Lung microvascular endothelial cell (primary cell): ENCODE measurements around the gene SCO2. TPM values are rescaled to one million over a fixed set of nuclear protein-coding genes. Genes with fewer than 3 reads are reported as not detected.
A peak's percentile ranks its signal among the peaks of the same experiment; 100 is the strongest.

Source experiments
- DNase-seq, 2 donors: peaks; one replicate each; pipeline versions ENCODE4 v3.0.0 to v3.0.0-alpha.2; 2010; ENCODE audit warnings: low read depth in 2 of 2
- total RNA-seq: library from RNA; depleted of rRNA; stranded (reverse); fragments of >200 nt; gene quantifications from 2 replicates; pipeline ENCODE4 v1.2.1, GENCODE V29; 2014

Gene SCO2, protein sequence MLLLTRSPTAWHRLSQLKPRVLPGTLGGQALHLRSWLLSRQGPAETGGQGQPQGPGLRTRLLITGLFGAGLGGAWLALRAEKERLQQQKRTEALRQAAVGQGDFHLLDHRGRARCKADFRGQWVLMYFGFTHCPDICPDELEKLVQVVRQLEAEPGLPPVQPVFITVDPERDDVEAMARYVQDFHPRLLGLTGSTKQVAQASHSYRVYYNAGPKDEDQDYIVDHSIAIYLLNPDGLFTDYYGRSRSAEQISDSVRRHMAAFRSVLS
- 1.3 and 2.4 TPM in 2 replicates for total RNA-seq

DNA sequence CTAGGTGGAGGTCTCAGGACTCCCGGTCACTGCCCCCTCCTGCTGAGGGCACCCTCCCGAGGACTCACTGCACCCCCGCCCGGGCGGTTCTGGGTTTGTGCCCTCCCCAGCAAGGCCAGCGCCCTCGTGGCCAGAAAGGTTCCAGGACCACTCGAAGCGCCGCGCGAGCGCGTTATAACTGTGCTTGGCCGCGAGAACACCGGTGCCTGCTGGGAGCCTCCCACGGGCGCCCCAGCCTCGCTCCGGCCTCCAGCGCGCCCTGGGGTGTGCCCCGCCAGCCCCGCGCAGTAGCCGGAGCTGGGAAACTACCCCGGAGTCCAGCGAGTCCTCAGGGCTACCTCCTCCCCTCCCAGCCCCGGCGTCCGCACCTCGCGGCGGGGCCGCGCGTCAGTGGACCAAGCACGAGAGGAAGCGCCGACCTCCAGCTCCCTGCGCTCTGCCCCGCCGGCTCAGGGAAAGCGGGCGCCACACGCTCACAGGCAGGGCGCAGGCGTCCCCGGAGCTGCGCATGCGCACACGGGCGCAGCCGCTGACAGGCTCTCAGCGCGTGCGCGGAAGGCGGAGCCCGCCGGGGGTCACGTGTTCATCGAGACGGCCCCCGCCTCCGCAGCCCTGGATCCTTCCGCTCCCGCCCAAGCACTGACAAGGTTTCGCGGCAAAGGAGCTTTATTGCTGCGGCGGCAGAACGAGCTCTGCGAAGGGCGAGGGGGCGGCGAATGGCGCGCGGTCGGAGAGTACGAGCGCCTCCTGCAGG is at the start of gene SCO2:
SCO2 (minus strand) TSS at position 495 of the 754 bp plus-strand sequence. CDS start 1,187 bp downstream, outside the sequence.
- DNase-seq, result peak; percentile 98 to 99

DNA sequence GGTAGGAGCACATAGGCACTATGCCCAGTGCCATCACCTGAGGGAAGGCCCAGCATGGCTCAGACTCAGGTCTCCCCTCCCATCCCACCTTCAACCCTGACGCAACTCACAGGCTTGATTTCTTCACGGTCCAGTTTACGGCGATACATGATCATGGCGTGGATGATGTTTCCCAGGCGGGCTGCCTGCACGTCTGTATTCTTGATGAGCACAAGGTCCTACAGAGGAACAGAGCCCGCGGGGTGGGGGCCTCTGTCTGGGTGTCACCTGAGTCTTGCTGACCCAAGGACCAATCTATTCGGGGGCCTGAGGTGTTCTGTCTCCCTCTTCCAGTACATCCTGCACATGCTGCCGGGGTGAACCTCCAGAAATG is 49.0 kb upstream of the SCO2 start:
- DNase-seq, result no peak

DNA sequence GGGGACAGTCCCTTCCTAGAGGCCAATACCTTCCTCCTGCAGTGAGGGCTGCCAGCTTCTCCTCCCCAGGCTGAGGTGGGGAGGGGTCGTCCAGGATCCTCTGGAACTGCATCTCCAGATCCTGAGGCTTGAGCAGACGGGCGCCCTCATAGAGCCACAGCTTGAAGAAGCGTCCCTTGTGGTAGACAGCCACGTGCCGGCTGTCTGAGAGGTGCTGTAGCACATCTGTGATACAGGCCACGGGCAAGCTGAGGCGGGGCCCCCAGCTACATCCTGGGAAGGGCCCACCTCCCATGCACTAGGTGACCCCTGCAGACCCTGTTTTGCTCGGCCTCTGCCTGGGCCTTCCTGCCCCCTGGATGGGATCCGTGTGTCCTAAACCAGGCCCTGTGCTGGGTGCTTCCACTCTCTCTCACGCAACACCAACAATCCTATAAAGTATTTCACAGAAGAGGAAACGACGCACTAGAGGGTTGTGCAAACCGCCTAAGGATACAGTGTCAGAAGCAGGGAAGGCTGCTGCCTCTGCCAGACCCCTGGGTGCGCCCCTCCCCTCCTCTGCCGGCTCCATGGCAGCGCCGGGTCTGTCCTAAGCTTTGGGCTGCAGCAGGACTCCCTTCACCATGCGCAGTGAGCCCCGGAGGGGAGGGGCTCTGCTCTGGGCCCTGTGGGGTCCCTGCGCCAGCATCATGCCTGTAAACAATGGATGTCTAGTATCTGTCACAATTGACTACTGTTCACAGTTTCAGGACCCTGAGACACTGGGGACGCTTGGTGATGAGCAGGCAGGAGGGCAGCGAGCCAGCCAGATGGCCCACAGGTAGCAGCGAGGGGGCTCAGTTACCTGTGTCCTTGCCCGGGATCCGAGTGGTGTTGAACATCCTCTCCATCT is 48.3 kb upstream of the SCO2 start:
- DNase-seq, result no peak

DNA sequence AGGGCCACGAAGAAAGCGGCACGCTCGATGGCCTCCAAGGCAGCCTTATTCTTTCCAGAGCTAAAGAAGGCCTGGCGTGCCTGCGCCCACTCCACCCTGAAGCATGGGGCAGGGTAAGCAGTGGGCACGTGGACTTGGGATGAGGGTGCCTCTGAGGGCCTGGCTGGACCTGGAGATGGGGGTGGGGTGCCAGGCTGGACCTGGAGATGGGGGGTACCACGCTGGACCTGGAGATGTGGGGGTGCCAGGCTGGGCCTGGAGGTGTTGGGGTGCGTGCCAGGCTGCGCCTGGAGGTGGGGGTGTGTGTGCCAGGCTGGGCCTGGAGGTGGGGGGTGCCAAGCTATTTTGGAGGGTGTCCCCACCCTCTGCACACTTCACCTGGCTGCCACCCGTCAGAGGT is 47.6 kb upstream of the SCO2 start:
- DNase-seq, result no peak

DNA sequence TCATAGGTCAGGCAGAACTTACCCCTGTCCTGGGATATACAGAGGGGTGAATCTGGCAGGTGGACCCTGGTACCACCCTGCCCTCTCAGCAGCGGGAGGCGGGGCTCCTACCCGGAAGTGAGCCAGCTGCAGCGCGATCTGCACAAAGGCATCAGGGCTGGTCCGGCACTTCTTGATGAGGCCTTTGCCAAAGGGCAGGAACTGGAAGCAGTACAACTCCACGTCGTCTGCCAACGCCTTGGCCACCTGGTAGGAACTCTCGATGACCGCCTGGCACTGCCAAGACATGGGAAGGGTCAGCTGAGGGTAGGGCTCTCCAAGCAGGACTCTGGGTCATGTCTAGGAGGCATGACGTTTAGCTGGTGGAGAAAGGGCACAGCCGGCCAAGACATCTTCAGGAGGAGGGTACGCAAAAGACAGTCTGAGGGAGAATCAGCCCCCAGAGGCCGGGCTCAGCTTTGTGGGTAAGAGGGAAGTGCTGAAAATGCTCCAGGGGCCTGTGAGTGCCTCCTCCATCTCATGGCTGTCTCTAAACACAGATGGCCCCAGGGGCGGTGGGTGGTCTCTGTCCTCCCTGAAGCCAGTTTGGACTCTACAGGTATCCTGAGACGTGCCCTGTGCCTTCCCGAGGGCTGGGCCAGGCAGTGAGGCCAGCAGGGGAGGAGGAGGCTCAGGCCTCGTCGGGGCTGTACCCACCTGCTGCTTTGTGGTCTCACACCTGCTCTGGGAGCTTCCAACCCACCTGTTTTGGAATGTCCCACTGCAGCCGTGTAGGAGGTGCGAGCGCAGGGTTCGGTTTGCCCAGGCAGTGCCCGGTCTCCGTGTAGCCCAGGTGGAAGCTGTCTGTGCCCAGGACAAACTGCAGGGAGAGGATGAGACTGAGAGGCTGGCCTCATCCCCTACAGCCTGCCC is 46.1 kb upstream of the SCO2 start:
- no peak for DNase-seq

DNA sequence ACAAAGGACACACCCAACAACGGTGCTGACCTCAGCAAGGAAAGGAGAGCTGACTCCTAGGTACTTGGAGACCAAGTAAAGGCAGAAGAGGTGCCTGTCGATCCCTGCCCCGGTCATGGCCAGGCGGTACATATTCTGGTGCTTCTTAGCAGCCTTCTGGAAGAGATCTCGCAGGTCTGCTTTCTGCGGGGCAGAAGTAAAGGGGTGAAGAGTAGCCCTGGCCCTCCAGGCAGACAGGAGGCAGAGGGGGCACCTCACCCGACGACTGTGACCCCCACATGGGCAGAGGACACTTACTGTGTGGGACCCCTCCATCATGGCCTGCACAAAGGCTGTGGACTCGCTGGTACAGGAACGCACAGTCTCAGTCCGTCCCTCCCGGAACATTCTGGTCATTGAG is 45.5 kb upstream of the SCO2 start:
- no peak for DNase-seq

DNA sequence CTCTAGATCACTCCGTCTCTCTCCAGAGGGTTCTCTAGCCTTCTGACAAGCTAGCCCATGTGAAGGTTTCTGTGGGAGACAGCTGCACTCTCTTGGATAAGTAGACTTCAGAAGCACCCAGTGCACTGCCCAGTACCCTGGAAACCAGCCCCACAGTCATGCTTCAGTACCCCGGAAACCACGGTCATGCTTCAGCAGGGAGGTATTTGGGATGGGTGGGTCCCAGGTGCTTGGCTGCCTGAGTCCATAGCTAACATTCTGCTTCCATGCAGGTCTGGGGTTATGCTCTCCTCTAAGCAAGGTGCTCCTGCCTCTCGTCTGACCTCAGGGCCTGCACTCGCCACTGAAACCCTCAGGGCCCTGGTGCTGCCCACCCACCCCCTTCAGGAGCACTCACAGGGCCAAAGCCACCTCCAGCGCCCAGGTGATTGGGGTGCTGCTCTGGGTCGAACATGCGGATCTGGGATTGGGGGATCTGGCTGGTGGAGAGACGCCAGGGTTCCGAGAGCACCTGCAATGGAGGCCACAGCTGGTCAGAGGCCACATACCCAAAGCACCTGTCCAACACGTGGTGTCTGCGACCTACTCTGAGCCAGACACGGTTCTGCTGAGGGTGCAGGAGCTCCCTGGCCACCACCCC is 44.6 kb upstream of the SCO2 start:
- DNase-seq, result no peak

DNA sequence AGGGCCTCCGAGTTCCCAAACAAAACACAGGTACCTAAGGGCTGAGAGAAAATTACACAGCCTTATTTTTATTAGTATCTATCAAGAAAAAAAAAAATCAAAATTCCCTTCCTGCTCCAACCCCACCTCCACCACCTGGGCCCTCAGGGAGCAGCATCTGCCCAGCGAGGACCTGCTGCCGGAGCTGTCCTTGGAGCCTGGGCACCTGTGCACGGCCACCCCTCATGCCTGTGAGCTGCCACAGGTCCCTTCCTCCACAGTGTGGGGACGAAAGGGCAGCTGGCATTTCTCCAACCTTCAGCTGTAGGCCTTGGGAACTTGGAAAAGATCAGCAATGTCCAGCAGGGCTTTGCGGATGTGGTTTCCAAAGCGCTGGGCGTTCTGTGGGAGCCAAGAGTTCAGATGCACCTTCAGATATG is 43.7 kb upstream of the SCO2 start:
- DNase-seq, result no peak

DNA sequence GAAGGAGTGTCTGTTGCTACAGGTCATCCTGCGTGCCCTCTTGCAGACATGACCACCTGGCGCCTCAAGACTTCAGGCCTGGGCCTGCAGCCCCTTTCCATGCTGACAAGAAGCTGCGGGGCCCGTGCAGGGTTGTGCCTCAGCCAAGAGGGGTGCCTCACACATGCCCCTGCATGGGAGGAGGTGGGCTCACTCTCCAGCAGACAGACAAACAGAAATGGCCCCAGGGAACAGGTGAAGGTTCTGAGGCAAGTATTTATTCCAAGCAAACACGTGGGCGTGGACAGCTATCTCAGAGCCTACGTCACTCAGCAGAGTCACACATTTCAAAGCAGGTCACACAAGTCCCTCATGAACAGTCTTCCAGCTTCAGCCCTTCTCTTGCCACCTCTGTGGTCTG is 43.2 kb upstream of the SCO2 start:
- no peak for DNase-seq

DNA sequence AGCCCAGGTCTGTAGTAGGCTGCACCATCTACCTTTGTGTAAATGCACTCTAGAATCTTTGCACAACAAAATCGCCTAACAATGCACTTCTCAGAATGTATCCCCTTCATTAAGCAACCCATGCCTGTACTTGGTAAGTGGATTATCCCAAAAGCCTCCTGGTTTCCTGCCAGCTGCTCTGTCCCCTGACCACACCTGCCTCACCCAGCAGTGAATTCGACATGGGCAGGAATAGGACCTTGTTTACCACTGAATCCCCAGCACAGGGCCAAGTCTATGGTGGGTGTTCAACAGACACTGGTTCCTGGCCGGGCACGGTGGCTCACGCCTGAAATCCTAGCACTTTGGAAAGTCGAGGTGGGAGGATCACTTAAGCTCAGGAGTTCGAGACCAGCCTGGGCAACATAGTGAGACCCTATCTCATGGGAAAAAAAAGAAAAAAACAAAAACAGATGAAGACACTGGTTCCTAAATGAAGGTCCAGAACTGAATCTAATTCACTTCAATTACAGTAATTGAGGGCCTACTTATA is 42.4 kb upstream of the SCO2 start:
- DNase-seq, result no peak

DNA sequence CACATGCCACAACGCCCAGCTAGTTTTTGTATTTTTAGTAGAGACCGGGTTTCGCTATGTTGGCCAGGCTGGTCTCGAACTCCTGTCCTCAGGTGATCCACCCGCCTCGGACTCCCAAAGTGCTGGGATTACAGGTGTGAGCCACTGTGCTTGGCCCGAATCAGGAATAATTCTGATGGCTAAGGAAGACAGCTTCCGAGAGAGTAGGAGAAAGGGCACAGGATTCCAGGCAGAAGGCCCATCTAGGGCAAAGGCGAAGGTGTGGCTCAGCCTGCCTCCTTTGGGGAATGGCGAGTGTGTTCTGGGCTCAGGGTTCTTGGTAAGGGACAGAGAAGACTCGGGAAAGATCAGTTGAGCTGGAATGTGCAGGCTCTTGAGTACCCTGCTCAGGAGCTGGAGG is 38.9 kb upstream of the SCO2 start:
- no peak for DNase-seq

DNA sequence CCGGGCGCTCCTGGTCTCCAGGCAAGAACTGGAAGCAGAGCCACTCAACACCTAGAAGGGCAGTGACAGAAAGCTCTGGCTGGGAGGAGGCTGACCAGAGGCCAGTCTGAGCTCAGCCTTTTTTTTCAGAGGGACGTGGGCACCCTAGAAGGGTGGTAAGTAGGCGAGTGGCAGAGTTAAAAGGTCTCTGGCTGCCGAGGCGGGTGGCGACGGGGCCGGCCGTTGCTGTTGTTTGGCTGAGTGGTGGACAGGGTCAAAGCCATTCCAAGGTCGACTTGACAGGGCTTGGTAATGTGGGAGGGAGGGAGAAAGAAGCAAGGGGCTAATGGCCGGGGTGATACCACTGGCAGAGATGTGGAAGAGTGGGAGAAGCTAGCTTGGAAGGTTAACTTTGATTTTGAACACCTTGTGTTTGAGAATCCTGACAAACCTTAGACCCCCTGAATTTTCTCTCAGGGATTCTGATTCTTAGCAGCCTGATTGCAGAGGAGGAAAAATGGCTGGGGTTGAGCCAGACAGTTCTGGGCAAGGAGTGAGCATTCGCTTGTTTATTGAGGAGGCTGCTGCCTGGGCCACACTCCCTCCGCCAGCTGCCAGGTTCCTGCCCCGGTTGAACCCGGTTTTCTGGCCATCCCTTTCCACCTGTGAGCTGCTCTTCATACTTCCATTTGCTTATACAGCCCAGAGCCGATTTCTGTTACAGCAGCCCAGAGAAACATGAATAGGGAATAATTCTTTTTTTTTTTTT is 38.2 kb upstream of the SCO2 start:
- no peak for DNase-seq

DNA sequence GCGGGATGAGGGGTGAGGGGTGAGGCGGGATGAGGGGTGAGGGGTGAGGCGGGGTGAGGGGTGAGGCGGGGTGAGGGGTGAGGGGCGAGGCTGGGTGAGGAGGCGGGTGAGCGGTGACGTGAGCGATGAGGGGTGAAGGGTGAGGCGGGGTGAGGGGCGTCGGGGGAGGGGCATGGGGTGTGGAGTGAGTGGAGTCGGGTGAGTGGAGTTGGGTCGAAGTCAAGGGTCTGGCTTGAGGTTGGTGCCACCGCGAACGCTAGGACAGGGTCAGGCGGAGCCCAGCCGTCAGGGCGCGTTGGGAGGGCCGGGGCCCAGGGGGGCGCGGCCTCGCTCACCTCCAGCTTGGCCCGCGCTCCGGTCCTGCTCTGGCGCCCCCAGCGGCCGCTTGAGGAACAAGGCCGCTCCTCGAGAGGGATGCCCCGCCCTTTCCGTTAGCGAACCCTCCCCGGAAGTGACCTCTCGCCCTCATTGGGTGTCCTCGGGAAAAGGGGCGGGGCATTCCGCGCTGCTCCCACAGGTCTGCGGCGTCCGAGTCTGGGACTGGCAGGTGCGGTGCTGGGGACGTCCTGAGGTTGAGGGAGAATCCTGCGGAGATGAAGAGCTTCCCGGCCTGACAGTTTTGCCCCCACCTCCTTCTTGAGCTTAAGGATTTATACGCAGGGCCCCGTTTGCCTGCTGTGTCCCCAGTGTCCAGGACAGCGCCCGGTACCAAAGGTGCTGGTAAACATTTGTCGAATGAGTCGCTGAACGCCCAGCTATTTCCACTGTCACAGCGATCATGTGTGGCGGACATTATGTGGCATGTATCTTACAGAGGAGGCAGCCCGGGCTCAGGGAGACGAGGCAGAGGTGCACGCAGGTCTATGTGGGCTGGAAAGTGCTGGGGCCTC is 37.4 kb upstream of the SCO2 start, which contains the start of gene SYCE3:
SYCE3 (minus strand) TSS at position 397 of the 890 bp plus-strand sequence. CDS start 6,514 bp downstream, outside the sequence.
- DNase-seq, result peak; percentile 74 to 84

DNA sequence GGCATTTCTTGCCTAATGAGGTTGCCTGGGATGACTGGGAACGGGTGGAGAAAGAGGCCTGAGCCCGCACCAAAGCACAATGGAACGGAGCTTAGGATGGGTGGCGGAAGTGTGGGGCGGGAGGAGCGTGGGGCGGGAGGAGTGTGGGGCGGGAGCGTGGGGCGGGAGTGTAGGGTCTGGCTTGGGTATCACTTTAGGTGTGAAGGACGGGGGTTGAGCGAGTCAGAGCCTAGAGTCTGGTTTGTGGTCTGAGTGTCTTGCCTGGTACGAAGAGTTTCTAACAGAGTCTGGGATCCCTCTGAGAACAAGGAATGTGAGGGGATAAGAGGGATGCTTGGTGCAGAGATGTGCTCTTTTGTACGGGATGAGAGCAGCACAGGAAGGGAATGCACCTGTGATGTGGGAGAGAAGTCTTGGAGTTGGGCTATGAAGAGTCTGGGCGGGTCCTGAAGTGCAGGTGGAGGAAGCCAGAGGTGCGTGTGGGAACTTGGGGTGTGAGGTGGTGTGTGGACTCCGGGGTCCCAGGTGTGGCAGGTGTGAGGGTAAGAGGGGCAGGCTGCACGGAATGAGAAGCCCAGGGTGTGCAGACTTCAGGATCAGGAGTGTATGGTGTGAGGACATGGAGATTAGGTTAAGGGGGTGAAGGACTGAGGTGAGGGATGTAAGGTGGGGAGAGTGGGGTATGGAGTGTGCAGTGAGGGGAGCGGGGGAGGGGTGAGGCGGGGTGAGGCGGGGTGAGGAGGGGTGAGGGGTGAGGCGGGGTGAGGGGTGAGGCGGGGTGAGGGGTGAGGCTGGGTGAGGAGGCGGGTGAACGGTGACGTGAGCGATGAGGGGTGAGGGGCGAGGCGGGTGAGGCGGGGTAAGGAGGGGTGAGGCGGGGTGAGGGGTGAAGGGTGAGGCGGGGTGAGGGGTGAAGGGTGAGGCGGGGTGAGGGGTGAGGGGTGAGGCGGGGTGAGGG is 36.3 kb upstream of the SCO2 start:
- no peak for DNase-seq

DNA sequence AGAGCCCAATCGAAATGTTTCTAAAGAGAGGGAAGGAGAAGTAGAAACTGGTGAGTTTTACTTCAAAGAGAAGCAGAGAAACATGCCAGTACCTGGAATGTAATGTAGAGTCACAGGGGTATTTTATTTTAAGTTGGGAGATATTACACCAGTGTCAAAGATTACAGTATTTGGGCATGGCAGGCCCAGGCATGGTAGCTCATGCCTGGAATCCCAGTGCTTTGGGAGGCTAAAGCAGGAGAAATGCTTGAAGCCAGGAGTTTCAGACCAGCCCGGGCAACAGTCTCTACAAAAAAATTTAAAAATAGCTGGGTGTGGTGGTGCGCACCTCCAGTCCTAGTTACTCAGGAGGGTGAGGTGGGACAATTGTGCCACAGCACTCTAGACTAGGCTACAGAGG is 34.6 kb upstream of the SCO2 start:
- no peak for DNase-seq

DNA sequence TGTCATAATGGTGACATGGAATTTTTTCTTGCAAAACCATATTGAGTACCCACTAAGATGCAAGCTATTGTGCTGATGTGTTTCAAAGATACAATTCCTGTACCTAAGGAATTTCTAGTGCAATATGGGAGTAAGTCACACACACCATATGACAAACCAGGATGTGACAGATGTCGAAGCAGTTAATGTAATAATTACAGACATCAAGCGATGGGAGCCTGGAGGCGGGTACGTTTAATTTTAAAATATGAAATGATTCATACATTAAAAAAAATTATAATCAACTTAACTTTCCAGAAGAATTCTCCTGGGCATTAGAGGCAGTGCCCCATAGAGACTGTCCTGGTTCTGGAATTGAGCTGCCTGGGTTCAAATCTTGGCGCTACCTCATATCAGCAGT is 31.3 kb upstream of the SCO2 start:
- no peak for DNase-seq

DNA sequence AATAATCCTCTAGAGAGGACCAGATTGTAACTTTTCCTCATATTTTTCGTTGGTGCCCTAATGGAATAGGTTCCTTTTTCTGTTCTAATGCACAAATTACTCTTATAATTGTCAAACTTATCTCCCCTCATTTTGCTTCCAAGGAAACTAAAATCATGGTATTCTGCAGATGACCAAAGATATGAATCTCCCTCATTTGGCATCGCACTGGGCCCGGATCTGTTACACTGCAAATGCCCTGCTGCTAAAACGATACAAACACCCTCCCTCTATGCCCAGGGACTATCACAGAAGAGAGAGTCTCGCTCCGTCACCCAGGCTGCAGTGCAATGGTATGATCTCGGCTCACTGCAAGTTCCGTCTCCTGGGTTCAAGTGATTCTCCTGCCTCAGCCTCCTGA is 27.9 kb upstream of the SCO2 start:
- no peak for DNase-seq
